Measurements from ENCODE around the gene PGGT1B. TPM values are rescaled to one million over a fixed set of nuclear protein-coding genes. Genes with fewer than 3 reads are reported as not detected.

Gene PGGT1B
- total RNA-seq, 1 donor from 2014 or later = 7.2 TPM

GRCh38 chr5:115298811-115299210 lies 36.1 kb upstream of the PGGT1B start:
- TF ChIP-seq, protein P1, sequence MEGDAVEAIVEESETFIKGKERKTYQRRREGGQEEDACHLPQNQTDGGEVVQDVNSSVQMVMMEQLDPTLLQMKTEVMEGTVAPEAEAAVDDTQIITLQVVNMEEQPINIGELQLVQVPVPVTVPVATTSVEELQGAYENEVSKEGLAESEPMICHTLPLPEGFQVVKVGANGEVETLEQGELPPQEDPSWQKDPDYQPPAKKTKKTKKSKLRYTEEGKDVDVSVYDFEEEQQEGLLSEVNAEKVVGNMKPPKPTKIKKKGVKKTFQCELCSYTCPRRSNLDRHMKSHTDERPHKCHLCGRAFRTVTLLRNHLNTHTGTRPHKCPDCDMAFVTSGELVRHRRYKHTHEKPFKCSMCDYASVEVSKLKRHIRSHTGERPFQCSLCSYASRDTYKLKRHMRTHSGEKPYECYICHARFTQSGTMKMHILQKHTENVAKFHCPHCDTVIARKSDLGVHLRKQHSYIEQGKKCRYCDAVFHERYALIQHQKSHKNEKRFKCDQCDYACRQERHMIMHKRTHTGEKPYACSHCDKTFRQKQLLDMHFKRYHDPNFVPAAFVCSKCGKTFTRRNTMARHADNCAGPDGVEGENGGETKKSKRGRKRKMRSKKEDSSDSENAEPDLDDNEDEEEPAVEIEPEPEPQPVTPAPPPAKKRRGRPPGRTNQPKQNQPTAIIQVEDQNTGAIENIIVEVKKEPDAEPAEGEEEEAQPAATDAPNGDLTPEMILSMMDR (IDR thresholded peaks at IDR 0.05; ENCODE audit: insufficient read depth, low read length, poor library complexity, severe bottlenecking) = no peak
- no peak overlapping the region for H3K4me3 ChIP-seq (ENCODE audit: low read depth, low read length)
- no peaks in the 10 kb centered on the region for H3K27me3 ChIP-seq (ENCODE audit: control insufficient read depth, insufficient read depth, low read length)
- H3K36me3 ChIP-seq (ENCODE audit: control insufficient read depth, insufficient read depth, low read length) = no peaks in the 10 kb centered on the region
- DNase-seq (ENCODE audit: low read depth) = no peak

- peak overlapping the region; percentile 7 for H3K4me3 ChIP-seq (ENCODE audit: low read depth, low read length)
- TF ChIP-seq, protein P1 (IDR thresholded peaks at IDR 0.05; ENCODE audit: insufficient read depth, low read length, poor library complexity, severe bottlenecking) = no peak
- no peak for DNase-seq (ENCODE audit: low read depth)
- H3K36me3 ChIP-seq (ENCODE audit: control insufficient read depth, insufficient read depth, low read length) = no peaks in the 10 kb centered on the region
- H3K27me3 ChIP-seq (ENCODE audit: control insufficient read depth, insufficient read depth, low read length) = no peaks in the 10 kb centered on the region
Measured at GRCh38 chr5:115297031-115297430, 34.4 kb upstream of the PGGT1B start.

DNA sequence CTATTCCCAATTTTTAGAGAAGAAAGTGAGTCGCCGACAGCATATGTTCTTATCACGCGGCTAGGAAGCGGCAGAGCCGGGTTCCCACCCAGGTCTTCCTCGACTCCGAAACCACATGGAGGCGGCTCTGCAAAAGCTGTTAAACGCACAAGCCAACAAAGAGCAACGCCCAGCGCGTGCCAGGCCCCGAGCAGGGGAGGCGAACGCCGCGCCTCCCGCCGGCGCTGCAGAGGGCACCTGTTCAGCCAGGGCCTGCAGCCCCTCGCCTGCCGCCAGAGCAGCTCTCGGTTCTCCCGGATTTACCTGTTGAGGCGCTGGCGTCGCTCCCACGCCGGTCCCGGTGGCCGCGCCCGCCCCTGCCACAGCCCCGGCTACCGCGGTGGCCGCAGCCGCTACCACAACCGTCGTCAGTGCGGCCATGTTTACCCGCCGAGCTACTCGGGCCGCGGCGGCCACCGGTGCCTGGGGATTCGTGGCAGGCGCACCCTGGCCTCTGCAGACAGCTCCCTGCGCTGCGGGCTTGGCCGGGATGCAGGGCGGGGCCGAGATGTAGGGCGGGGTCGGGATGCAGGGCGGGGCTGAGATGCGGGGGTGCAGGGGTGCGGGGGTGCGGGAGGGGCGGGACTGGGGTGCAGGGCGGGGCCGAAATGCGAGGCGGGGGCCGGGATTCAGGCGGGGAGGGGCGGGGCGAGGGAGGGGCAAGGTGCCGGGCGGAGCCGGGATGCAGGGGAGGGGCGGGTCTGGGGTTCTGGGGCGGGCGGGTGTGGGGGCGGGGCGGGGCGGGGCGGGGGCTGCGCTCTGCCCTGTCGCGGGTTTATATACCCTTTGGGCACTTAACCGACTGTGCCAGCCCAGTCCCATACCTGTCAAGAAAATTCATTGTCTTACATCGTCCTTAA lies 33.7 kb upstream of the PGGT1B start, which contains the start of gene CCDC112:
CCDC112 (minus strand) TSS at position 531 of the 899 bp plus-strand sequence; CDS start at position 420, 111 bp downstream.
- no peaks in the 10 kb centered on the region for H3K36me3 ChIP-seq (ENCODE audit: control insufficient read depth, insufficient read depth, low read length)
- DNase-seq (ENCODE audit: low read depth) = no peak
- TF ChIP-seq, protein P1 (IDR thresholded peaks at IDR 0.05; ENCODE audit: insufficient read depth, low read length, poor library complexity, severe bottlenecking) = no peak
- peak within 1 kb of the TSS; percentile 87 for H3K4me3 ChIP-seq (ENCODE audit: low read depth, low read length)
- H3K27me3 ChIP-seq (ENCODE audit: control insufficient read depth, insufficient read depth, low read length) = no peaks in the 10 kb centered on the region

DNA sequence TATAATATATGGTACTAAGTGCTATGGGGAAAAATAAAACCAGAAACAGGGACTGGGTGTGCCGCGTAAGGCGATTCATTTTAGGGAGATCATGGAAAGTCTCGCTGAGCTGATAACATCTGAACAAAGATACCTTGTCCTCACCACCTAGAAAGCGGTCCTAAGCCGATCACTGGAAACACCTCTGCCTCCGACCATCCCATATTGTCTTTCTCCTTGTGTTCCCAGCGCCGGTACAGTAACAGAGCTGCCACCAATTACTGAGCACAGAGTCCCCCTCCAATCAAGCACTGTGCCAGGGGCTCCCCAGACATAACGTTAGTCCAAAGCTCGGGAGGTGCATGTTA lies 33.1 kb upstream of the PGGT1B start:
- Histone ChIP-seq H3K4me3 (ENCODE audit: low read depth, low read length) (peak overlapping the region; percentile 87), H3K27me3 (ENCODE audit: control insufficient read depth, insufficient read depth, low read length) (no peaks in the 10 kb centered on the region), H3K36me3 (ENCODE audit: control insufficient read depth, insufficient read depth, low read length) (no peaks in the 10 kb centered on the region)
- DNase-seq (ENCODE audit: low read depth) = no peak
- TF ChIP-seq, protein P1 (IDR thresholded peaks at IDR 0.05; ENCODE audit: insufficient read depth, low read length, poor library complexity, severe bottlenecking) = no peak

GRCh38 chr5:115291397-115291796 lies 28.7 kb upstream of the PGGT1B start:
- H3K36me3 ChIP-seq (ENCODE audit: control insufficient read depth, insufficient read depth, low read length) = no peaks in the 10 kb centered on the region
- TF ChIP-seq, protein P1 (IDR thresholded peaks at IDR 0.05; ENCODE audit: insufficient read depth, low read length, poor library complexity, severe bottlenecking) = no peak
- H3K27me3 ChIP-seq (ENCODE audit: control insufficient read depth, insufficient read depth, low read length) = no peaks in the 10 kb centered on the region
- no peak overlapping the region for H3K4me3 ChIP-seq (ENCODE audit: low read depth, low read length)
- no peak for DNase-seq (ENCODE audit: low read depth)
